Gastroesophageal sphincter (tissue), 3 donors: ENCODE measurements around the gene KAT7.

Experiments
- POLR2A ChIP-seq, 2 donors: fragments of 450-650 bp; IDR thresholded peaks; one replicate each; pipeline ENCODE4 v1.6.1; 2017; ENCODE audit warnings: antibody characterized with exemption in 2 of 2, mild to moderate bottlenecking in 2 of 2, moderate library complexity in 1 of 2
- POLR2AphosphoS5 ChIP-seq: sonication (generic); formaldehyde crosslinking; IDR thresholded peaks from one replicate; pipeline ENCODE4 v1.6.1; 2017; ENCODE audit warnings: antibody characterized with exemption
- TF ChIP-seq, protein P1 (sequence below), 4 experiments: fragments of 200-600 bp in 2 of 4; fragments of 450-650 bp in 2 of 4; sonication (generic) in 1 of 4; IDR thresholded peaks; one replicate each; pipeline ENCODE4 v1.5.1; 2017 to 2019; ENCODE audit warnings: antibody characterized with exemption in 4 of 4, mild to moderate bottlenecking in 2 of 4, moderate library complexity in 2 of 4

DNA sequence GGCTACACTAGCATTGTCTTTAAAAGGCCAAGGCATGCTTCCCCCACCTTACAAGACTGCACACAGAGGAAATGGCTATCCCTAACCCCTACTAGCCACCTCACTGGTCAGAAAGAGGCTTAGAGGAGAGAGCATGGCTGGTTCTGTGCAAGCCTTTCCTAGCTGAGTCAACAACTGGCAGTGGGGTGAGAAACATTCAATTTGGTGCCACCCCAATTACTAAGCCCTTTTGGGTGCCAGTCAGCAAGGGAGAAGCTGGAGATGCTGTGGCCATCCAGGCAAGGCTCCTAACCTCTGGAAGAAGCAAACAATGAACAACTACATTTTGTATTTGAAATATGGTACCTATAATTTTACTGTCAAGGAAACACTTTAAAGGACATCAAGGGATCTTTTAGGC, 4.7 kb upstream of the KAT7 start:
- TF ChIP-seq, protein P1, sequence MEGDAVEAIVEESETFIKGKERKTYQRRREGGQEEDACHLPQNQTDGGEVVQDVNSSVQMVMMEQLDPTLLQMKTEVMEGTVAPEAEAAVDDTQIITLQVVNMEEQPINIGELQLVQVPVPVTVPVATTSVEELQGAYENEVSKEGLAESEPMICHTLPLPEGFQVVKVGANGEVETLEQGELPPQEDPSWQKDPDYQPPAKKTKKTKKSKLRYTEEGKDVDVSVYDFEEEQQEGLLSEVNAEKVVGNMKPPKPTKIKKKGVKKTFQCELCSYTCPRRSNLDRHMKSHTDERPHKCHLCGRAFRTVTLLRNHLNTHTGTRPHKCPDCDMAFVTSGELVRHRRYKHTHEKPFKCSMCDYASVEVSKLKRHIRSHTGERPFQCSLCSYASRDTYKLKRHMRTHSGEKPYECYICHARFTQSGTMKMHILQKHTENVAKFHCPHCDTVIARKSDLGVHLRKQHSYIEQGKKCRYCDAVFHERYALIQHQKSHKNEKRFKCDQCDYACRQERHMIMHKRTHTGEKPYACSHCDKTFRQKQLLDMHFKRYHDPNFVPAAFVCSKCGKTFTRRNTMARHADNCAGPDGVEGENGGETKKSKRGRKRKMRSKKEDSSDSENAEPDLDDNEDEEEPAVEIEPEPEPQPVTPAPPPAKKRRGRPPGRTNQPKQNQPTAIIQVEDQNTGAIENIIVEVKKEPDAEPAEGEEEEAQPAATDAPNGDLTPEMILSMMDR (IDR thresholded peaks at IDR 0.05), result no peak
- TF ChIP-seq POLR2A (IDR thresholded peaks at IDR 0.05), result no peak
- TF ChIP-seq POLR2AphosphoS5, result no peak
